Thyroid gland (tissue), 4 donors: Measurements from ENCODE around the gene TMCC3.

Source experiments
- POLR2A ChIP-seq, 2 donors: fragments of 450-650 bp; IDR thresholded peaks; one replicate each; pipeline ENCODE4 v1.6.1; 2017; ENCODE audit warnings: antibody characterized with exemption in 2 of 2, mild to moderate bottlenecking in 2 of 2, moderate library complexity in 1 of 2
- TF ChIP-seq, protein P1 (sequence below), 6 experiments: fragments of 200-600 bp in 3 of 6; fragments of 450-650 bp in 3 of 6; sonication (generic) in 3 of 6; IDR thresholded peaks; one replicate each; pipeline ENCODE4 v1.5.1; 2016 to 2019; ENCODE audit warnings: antibody characterized with exemption in 6 of 6, mild to moderate bottlenecking in 2 of 6, inconsistent platforms in 1 of 6, moderate library complexity in 1 of 6

DNA sequence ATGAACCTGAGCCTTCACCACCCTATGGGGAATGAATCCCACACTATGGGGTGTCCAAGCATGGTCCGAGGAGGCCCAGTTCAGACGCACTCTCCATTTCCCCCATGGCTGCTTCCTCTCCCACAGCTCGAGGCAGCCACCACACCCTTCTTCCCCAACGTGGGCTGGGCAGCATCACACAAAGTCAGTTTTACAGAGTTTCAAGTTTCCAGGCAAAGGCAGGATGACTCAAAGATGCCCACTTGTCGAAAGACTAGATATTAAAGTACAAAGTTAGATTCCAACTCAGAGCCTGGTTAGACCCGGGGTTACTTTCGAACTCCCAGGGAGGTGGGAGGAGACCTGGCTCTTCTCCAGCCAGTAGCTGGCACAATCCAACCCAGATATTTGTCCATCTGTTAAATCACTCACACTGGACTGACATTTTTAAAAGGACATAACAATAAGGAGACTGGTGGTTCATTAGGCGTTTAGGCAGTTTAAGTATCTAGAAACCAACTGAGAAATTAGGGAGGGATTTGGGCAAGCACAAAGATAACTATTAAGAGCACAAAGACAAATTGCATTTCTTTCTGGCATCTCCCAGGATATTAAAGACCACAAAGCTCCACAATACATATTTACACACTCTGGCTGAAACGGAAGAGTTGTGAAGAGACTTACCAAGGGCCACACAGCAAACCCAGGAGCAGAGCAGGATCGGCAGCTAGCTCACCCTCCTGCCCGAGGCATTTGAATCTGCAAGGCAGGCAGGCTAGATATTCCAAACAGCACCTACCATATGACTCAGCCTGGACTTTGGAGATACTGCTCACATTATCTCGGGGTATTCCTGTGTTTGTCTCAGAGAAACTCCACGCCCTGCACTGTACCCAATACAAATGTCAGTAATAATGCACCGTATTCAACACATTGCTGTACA lies 34.8 kb downstream of the TMCC3 start:
- TF ChIP-seq, protein P1, sequence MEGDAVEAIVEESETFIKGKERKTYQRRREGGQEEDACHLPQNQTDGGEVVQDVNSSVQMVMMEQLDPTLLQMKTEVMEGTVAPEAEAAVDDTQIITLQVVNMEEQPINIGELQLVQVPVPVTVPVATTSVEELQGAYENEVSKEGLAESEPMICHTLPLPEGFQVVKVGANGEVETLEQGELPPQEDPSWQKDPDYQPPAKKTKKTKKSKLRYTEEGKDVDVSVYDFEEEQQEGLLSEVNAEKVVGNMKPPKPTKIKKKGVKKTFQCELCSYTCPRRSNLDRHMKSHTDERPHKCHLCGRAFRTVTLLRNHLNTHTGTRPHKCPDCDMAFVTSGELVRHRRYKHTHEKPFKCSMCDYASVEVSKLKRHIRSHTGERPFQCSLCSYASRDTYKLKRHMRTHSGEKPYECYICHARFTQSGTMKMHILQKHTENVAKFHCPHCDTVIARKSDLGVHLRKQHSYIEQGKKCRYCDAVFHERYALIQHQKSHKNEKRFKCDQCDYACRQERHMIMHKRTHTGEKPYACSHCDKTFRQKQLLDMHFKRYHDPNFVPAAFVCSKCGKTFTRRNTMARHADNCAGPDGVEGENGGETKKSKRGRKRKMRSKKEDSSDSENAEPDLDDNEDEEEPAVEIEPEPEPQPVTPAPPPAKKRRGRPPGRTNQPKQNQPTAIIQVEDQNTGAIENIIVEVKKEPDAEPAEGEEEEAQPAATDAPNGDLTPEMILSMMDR (IDR thresholded peaks at IDR 0.05): no peak
- no peak for TF ChIP-seq POLR2A (IDR thresholded peaks at IDR 0.05)
